Smooth muscle cell (in vitro differentiated cells): Measurements from ENCODE around the gene MAPRE3. TPM values are rescaled to one million over a fixed set of nuclear protein-coding genes. Genes with fewer than 3 reads are reported as not detected.
A peak's percentile ranks its signal among the peaks of the same experiment; 100 is the strongest.

ENCODE experiments used
- DNase-seq: peaks from one replicate; lab custom pipeline; 2025; ENCODE audit not compliant: unreplicated experiment; lab: John Stamatoyannopoulos, UW
- H2AFZ ChIP-seq: fragments of 200-600 bp; sonication (generic); 2 replicates; pipeline ENCODE4 v1.6.0; 2016; ENCODE audit warnings: antibody characterized with exemption, low read depth, mild to moderate bottlenecking
- H3F3A ChIP-seq: fragments of 200-600 bp; sonication (generic); 2 replicates; pipeline ENCODE4 v1.6.0; 2017; ENCODE audit warnings: antibody characterized with exemption, low read depth
- H3K27ac ChIP-seq: fragments of 200-600 bp; sonication (generic); 2 replicates; pipeline ENCODE4 v1.5.1; 2016; ENCODE audit warnings: low read depth, mild to moderate bottlenecking
- H3K27me3 ChIP-seq: fragments of 200-600 bp; sonication (generic); 2 replicates; pipeline ENCODE4 v1.6.1; 2016; ENCODE audit warnings: low read depth, mild to moderate bottlenecking
- H3K36me3 ChIP-seq: fragments of 200-600 bp; sonication (generic); 2 replicates; pipeline ENCODE4 v1.5.1; 2016; ENCODE audit warnings: low read depth
- H3K4me1 ChIP-seq: fragments of 200-600 bp; sonication (generic); 2 replicates; pipeline ENCODE4 v1.5.1; 2016; ENCODE audit warnings: low read depth
- H3K4me2 ChIP-seq: fragments of 200-600 bp; sonication (generic); 2 replicates; pipeline ENCODE4 v1.6.0; 2016; ENCODE audit warnings: mild to moderate bottlenecking
- H3K4me3 ChIP-seq: fragments of 200-600 bp; sonication (generic); 2 replicates; pipeline ENCODE4 v1.5.1; 2016; ENCODE audit warnings: mild to moderate bottlenecking
- H3K79me2 ChIP-seq: fragments of 200-600 bp; sonication (generic); 2 replicates; pipeline ENCODE4 v1.6.0; 2016; ENCODE audit warnings: low read depth, mild to moderate bottlenecking
- H3K9ac ChIP-seq: fragments of 200-600 bp; sonication (generic); 2 replicates; pipeline ENCODE4 v1.6.0; 2016; ENCODE audit warnings: low read depth
- H3K9me3 ChIP-seq: fragments of 200-600 bp; sonication (generic); replicated peaks from 2 replicates; pipeline ENCODE4 v1.5.1; 2016; ENCODE audit warnings: low read depth
- H4K20me1 ChIP-seq: fragments of 200-600 bp; sonication (generic); 2 replicates; pipeline ENCODE4 v1.6.0; 2016; ENCODE audit warnings: low read depth
- WGBS: methylation state at CpG from one replicate; pipeline ENCODE4 v1.1.7; 2016; ENCODE audit warnings: low lambda C conversion rate; 5-methylcytosine and 5-hydroxymethylcytosine counted together
- polyA plus RNA-seq: library from polyadenylated mRNA; unstranded; fragments of >200 nt; fragmentation: Nextera tagmentation; extraction: Ambion mirVana; gene quantifications from 2 replicates; pipeline ENCODE4 v1.2.1, GENCODE V29; 2016
- total RNA-seq: library from RNA; depleted of rRNA; stranded (reverse); fragments of >200 nt; gene quantifications from 2 replicates; pipeline ENCODE4 v1.2.3, GENCODE V29; 2014
- TF ChIP-seq, protein P1 (sequence below): fragments of 200-600 bp; sonication (generic); IDR thresholded peaks from 2 replicates; pipeline ENCODE4 v1.5.1; 2017; ENCODE audit warnings: borderline replicate concordance, mild to moderate bottlenecking, antibody characterized with exemption; ENCODE audit not compliant: insufficient read depth, poor library complexity, severe bottlenecking

Gene MAPRE3
- total and polyA plus RNA-seq, 2 experiments from 2014 or later = 12.5 to 30.5 TPM

DNA sequence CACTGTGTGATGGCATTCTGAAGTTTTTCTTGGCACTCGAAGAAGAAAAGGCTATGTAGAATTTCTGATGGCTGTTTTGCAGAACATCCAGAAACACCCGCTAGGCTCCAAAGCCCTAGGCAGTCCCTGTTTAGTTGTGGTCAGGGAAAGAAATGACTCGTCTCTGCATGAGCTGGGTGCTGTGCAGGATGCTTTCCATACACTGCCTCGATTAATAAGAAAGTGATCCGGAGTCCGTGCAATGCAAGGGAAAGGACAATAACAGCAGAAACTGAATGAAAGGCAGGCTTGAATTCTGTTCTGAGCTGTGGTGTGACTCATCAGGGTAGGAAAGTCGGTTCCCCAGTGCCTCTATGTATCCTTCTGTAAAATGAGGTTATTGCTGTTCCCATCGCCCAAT is 18.7 kb downstream of the MAPRE3 start:
- Histone ChIP-seq H3K4me1 (peaks cover 6% of the 10 kb centered on the region), H3K9me3 (no peaks in the 10 kb centered on the region), H2AFZ (no peak overlapping the region), H3K36me3 (no peaks in the 10 kb centered on the region), H3K79me2 (no peaks in the 10 kb centered on the region), H4K20me1 (peaks cover 84% of the 10 kb centered on the region), H3K4me2 (peak overlapping the region; percentile 40), H3K27me3 (no peaks in the 10 kb centered on the region), H3K4me3 (no peak overlapping the region), H3F3A (peaks cover 9% of the 10 kb centered on the region), H3K27ac (peak overlapping the region; percentile 49), H3K9ac (no peak overlapping the region)
- 47% methylated on average over 8 of the region's 8 CpGs for WGBS
- TF ChIP-seq, protein P1, sequence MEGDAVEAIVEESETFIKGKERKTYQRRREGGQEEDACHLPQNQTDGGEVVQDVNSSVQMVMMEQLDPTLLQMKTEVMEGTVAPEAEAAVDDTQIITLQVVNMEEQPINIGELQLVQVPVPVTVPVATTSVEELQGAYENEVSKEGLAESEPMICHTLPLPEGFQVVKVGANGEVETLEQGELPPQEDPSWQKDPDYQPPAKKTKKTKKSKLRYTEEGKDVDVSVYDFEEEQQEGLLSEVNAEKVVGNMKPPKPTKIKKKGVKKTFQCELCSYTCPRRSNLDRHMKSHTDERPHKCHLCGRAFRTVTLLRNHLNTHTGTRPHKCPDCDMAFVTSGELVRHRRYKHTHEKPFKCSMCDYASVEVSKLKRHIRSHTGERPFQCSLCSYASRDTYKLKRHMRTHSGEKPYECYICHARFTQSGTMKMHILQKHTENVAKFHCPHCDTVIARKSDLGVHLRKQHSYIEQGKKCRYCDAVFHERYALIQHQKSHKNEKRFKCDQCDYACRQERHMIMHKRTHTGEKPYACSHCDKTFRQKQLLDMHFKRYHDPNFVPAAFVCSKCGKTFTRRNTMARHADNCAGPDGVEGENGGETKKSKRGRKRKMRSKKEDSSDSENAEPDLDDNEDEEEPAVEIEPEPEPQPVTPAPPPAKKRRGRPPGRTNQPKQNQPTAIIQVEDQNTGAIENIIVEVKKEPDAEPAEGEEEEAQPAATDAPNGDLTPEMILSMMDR = no peak
- DNase-seq = no peak

GRCh38 chr2:26991717-26992116 is 21.3 kb downstream of the MAPRE3 start:
- Histone ChIP-seq H3F3A (peaks cover 9% of the 10 kb centered on the region), H3K4me2 (no peak overlapping the region), H3K4me1 (peaks cover 6% of the 10 kb centered on the region), H3K79me2 (no peaks in the 10 kb centered on the region), H3K9me3 (no peaks in the 10 kb centered on the region), H3K27ac (no peak overlapping the region), H4K20me1 (peaks cover 86% of the 10 kb centered on the region), H3K4me3 (no peak overlapping the region), H3K36me3 (no peaks in the 10 kb centered on the region), H2AFZ (no peak overlapping the region), H3K9ac (no peak overlapping the region), H3K27me3 (no peaks in the 10 kb centered on the region)
- WGBS = 93% methylated on average over 5 of the region's 5 CpGs
- TF ChIP-seq, protein P1 = no peak
- no peak for DNase-seq

- H3K9me3 ChIP-seq = no peaks in the 10 kb centered on the region
- no peaks in the 10 kb centered on the region for H3K79me2 ChIP-seq
- H3K4me2 ChIP-seq = no peak overlapping the region
- TF ChIP-seq, protein P1 = no peak
- H3K4me1 ChIP-seq = no peaks in the 10 kb centered on the region
- H3K4me3 ChIP-seq = no peak overlapping the region
- H3K27ac ChIP-seq = no peak overlapping the region
- no peak for DNase-seq
- no peaks in the 10 kb centered on the region for H3K36me3 ChIP-seq
- WGBS = 92% methylated on average over 1 of the region's 1 CpG
- no peaks in the 10 kb centered on the region for H3K27me3 ChIP-seq
- H4K20me1 ChIP-seq = peaks cover 95% of the 10 kb centered on the region
- H3F3A ChIP-seq = peaks cover 2% of the 10 kb centered on the region
- no peak overlapping the region for H2AFZ ChIP-seq
- H3K9ac ChIP-seq = no peak overlapping the region
Measured at GRCh38 chr2:26993768-26994167, 23.3 kb downstream of the MAPRE3 start.

- no peaks in the 10 kb centered on the region for H3K4me1 ChIP-seq
- no peaks in the 10 kb centered on the region for H3K27me3 ChIP-seq
- no peak overlapping the region for H3K9ac ChIP-seq
- H3K27ac ChIP-seq = no peak overlapping the region
- no peak overlapping the region for H3K4me3 ChIP-seq
- H4K20me1 ChIP-seq = peaks cover 89% of the 10 kb centered on the region
- WGBS = 94% methylated on average over 1 of the region's 1 CpG
- no peaks in the 10 kb centered on the region for H3K36me3 ChIP-seq
- no peak overlapping the region for H2AFZ ChIP-seq
- no peaks in the 10 kb centered on the region for H3F3A ChIP-seq
- no peak overlapping the region for H3K4me2 ChIP-seq
- no peak for DNase-seq
- H3K79me2 ChIP-seq = no peaks in the 10 kb centered on the region
- TF ChIP-seq, protein P1 = no peak
- no peaks in the 10 kb centered on the region for H3K9me3 ChIP-seq
Measured at GRCh38 chr2:26994983-26995382, 24.5 kb downstream of the MAPRE3 start.
